HG03457 (cell line): ENCODE measurements around the gene TRIM7.
"Not testable (repeated sequence)": the region's sequence is repeated elsewhere in the genome, so short reads cannot be mapped to it uniquely, and the experiment has no call there.

ENCODE experiments used
- ATAC-seq: cut with Tn5 transposase; IDR thresholded peaks from one replicate; pipeline ENCODE4 v1.9.1; 2021; ENCODE audit warnings: moderate number of reproducible peaks; ENCODE audit not compliant: unreplicated experiment

TRIM7 gene

DNA sequence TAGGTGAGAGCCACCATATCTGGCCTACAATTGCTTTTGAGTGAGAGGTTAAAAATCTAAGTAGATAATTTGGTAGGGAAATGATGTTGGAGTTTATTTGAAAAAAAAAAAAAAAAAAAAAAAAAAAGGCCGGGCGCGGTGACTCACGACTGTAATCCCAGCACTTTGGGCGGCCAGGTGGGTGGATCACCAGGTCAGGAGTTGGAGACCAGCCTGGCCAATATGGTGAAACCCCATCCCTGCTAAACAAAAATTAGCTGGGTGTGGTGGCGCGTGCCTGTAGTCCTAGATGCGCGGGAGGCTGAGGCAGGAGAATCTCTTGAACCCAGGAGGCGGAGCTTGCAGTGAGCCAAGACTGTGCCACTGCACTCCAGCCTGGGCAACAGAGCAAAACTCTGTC is 9.3 kb upstream of the TRIM7 start:
- ATAC-seq: not testable (repeated sequence)

DNA sequence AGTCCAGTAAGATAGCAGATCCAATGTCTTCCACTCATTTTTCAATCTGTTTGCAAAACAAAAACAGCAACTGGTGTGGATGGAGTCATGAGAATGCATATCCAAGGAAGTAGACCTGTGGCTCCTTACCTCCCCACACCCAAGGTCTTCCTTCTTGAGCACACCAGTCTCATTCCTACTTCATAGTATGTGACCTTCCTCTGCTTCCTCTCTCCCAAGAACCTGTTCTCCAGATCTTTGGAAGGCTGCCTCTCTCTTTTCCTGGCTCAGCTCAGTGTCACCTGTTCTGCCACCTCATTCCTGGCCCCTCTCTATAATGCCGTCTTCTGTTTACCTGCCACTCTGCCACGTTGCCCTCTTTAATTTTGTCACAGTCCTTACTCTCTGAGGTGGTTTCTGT is 7.9 kb upstream of the TRIM7 start:
- ATAC-seq: no peak

DNA sequence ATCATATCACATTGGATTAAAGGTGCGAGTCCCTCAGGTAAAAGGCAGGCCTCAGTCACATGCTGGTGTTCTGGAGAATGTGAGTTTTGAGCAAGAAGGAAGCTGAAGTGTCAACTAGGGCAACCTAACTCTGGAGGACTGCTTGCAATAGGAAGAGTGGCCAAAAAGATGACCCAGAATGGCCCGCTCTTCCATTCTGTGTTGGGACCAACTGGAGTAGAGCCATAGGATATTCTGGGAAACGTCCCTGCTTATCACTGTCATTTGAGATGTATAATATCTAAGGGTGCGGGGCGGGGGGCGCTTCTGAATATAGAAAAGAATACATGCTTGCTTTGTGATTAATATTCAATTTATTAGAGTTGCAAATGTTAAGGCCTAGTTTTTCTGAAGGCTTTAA is 7.1 kb upstream of the TRIM7 start:
- no peak for ATAC-seq

DNA sequence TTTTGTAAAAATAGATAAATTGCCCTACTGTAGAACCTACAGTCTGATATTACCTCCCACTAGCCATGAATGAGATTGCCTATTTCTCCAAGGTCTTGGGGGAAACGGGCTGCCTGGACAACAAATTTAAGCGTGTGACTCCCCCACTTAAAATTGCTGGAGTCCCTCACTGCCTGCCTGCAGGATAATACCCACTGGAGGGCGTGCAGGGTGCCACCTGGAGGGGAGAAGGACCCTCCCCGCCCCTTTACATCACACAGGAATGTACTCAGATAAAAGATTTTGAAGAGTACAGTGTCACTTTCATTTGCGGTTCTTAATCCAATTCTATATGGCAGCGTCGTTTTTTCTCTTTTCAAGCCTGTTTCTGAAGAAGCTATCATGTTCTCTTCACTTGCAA is 6.2 kb upstream of the TRIM7 start:
- ATAC-seq: no peak

DNA sequence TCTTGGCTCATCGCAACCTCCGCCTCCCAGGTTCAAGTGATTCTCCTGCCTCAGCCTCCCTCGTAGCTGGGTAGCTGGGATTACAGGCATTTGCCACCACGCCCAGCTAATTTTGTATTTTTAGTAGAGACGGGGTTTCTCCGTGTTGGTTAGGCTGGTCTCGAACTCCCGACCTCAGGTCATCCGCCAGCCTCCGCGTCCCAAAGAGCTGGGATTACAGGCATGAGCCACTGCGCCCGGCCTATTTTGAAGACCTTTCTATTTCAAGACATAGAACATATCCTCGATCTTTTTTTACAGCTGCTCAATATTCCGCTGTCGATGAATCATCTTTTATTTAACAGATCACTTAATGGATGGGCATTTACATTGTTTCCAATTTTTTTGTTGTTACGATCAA is 5.7 kb upstream of the TRIM7 start:
- ATAC-seq: not testable (repeated sequence)

DNA sequence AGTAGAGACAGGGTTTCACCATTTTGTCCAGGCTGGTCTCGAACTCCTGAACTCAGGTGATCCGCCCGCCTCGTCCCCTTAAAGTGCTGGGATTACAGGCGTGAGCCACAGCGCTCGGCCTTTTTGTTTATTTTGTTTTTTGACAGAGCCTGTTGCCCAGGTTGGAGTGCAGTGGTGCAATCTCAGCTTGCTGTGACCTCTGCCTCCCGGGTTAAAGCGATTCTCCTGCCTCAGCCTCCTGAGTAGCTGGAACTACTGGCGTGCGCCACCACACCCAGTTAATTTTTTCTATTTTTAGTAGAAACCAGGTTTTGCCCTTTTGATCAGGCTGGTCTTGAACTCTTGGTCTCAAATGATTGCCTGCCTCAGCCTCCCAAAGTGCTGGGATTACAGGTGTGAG is 5.2 kb upstream of the TRIM7 start:
- ATAC-seq: not testable (repeated sequence)

DNA sequence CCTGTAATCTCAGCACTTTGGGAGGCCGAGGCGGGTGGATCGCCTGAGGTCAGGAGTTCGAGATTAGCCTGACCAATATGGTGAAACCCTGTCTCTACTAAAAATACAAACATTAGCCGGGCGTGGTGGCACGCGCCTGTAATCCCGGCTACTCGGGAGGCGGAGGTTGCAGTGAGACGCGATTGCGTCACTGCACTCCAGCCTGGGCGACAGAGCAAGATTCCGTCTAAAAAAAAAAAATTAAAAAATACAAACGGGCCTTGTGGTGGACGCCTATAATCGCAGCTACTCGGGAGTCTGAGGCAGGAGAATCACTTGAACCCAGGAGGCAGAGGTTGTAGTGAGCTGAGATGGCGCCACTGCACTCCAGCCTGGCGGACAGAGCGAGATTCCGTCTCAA is 4.0 kb upstream of the TRIM7 start:
- not testable (repeated sequence) for ATAC-seq

DNA sequence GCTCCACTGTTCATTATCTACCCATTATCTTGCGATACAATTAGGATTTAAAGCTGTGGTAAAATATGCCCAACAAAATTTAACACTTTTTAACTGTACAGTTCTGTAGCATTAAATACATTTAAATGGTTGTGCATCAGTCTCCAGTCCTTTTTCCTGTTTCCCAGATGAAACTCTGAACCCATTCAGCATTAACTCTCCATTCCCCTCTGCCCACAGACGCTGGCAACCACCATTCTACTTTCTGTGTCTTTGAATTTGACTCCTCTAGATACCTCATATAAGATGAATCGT is 2.9 kb upstream of the TRIM7 start:
- no peak for ATAC-seq

DNA sequence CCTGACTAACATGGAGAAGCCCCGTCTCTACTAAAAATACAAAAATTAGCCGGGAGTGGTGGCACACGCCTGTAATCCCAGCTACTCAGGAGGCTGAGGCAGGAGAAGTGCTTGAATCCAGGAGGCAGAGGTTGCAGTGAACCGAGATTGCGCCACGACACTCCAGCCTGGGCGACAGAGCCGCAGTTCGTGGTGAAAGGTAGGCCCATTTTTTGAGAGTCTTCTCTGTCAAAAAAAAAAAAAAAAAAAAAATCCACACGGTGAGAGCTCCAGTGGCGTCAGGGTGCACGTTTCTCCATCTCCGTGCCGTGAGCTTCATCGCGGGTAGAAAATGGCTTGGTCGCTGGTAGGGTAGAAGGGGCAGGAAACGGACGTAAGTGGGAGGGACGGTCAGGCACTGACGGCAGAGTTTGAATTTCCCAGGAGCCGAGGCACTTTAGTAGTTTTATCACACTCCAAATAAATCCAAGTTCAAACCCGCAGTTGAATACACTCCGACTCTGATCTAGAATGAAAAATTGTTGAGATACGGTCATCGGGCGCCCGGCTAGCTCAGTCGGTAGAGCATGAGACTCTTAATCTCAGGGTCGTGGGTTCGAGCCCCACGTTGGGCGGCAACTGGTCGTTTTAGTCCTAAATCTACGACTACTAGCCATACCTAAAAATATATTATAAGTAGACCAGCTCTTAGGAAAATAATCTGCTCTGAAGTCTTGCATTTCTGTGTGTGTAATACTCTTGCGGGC is 2.4 kb upstream of the TRIM7 start:
- peak; percentile 23 for ATAC-seq

DNA sequence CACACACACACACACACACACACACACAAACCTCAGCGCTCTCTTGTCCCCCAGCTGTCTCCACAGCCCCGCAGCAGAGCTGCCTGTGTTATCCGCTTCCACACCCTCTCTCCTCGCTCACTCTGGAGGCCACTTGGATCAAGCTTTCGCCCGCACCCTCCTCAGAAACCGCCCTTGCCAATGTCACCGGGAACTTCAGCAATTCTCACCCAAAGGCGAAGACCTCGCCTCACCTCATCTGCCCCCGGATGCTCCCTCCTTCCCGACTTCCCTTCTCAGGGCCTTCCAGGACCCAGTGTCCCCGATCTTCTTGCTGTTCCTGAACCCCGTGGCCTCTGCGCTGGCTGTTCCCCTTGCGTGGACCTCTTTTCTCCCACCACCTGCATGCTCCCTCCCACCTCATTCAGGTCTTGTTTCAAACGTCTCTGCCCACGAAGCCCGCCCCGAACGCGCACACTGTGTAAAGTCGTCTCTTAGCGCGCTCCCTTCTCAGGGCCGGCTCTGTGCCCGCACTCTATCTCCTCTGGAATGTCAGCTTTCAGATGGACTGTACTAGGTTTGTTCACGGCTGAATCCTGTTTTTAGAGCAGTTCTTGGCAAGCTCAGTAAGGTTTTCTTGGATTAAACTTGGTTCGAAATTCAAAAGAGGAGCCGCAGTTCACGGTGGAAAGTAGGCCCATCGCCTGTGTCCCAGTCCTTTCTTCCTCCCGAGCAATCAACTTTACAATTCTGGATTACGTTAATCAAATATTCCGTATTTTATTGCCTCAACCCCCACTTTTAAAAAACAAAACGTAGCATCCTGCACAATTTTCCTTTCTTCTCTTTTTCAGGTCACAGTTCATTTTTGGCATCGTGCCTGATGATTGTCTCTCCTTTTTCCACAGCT is 1.0 kb upstream of the TRIM7 start:
- ATAC-seq: no peak

DNA sequence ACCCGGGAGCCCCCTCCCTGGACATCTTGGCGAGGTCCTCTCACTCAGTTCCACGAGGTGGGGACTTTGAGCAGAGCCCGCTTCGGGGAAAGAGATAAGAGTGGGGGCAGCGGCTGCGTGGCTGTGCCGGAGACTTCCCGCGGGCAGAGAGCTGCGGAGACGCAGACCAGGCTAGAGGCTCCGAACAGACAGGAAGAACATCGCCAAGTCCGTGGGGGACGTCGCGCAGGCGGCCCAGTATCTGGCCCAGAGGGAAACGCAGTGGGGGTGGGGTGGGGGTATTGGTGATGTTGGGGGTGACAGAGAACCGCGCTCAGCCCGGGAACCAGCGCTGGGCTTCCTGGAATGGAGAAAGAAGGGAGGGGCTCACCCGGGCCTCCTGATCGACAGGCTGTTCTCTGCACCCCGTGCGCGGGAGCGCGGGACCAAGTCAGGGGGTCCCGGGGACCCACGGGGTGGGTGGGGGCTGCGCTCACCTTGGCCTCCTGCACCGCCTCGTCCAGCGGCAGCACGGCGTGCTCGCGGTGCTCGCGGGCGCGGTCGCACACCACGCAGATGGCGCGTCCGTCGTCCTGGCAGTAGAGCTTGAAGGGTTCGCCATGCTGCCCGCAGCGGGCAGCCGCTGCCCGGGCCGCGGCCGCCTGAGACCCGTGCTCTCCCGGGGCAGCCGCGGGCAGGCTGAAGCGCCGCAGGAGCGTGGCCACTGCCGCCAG is 727 bp downstream of the TRIM7 start:
- no peak for ATAC-seq

DNA sequence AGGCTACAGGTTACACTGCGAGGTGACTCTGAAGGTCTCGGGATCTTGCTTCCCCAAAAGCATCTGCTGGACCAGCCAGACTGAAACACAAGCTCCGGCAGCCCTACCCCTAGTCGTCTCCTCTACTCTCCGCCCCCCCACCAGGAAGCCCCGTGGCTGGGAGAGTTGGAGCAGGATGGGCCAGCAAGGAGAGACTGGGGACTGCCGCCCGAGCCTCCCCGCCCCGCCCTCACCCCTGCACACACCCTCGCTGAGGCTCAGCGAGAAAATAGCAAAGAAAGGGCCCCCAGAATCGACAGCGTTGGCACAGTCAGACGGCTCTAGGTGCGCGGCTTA is 1.3 kb downstream of the TRIM7 start:
- no peak for ATAC-seq

DNA sequence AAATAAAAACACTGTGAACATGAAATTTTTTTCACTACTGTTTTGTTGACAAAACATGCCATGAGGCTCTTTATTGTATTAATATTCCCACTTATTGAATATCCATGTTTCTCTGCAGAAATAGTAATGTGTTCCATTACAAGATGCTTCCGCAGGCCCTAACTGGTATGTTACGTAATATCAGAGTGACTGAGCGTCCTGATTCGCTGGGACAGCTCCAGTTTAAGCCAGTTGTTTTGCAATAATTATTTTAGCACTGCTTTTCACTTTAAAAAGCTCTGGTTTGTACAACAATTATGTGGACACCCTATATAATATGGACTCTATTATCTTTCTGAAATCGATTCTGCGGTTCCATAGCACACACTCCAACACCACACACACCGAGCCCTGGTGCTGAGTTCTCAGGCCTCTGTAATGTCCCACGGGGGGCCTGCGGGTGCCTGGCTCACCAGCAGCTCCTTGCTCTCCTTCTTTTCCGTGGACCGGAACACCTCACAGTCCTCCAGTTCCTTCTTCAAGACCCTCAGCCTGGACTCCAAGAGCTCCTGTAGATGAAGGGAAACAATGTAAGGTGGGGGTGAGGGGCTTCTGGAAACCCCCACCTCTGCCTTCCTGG is 1.8 kb downstream of the TRIM7 start:
- no peak for ATAC-seq

DNA sequence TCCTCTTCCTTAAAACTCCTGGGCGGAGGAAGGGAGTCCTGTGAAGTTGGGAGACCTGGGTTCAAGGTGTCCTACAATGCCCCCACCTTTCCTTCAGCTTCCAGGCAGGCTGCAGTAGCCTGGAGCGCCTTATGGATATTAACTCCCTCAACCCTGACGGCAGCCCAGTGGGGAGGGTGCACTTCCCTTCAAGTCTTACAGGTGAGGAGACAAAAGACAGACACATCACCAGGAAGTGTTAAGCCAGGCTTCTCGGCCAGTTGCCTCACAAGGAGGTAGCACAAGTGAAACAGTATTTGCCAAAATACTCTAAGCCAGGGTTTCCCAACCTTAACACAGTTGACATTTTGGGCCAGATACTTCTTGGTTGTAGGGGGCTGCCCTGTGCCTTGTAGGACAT is 4.2 kb downstream of the TRIM7 start:
- ATAC-seq: no peak

DNA sequence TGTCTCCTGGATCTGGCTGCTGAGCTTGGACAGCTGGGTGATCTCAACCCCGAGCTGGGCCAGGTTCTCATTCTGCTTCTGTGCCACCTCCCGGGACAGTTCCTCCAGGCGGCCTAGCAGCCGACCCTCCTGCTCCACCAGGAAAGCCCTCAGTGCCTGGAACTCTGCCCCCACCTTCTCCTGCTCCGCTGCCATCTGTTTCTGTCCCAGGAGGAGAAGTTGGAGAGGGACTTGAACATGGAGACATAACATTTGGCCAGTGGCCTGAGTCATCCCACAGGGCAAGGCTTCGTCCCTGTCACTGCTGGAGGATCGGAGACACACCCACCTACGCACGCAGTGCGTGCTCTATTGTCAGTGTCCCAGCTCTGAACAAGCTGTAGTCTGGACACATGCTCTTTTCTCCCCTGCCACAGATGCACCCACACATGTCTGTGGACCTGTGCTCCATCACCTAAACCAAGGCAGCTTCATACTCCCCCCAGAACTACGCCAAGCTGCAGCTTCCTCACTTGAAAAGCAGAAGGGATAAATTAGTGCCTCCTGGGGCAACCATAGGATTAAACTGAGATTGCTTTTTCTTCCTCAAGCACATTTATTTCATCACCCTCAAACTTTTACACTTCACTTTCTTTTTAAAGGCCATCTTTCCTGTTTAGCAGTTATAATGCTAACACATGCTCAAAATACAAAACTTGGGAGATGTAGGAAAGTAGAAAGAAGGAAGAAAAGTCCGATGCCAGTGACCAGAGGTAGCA is 4.9 kb downstream of the TRIM7 start:
- no peak for ATAC-seq

DNA sequence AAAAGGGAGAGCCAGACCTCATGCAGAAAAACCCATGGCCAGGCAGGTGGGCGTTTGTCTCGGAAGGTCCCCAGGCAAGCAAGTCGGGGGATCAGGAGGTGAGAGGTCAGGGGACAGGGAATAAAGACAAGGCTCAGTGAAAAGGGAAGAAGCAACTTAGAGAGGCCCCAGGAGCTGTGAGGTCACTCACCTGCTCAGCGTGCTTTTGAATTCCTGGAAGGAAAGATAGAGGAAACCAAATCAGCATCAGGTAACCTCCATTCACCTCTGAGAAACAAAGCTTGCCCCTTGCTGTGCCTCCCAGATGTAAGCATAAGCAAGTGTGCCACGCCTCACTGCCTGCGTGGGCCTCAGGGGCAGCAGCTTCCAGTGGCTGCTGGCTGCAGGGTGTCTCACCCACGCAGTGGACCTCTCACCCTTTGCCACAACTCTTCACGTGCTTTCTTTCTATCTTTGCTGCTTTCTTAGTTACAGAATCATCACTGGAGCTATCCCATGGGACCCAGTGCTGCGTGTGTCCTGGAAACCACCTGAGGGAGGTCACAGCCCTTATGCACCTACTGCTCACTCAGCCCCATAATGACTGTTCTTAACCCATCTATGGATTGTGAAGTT is 6.0 kb downstream of the TRIM7 start:
- ATAC-seq: peak; percentile 52

DNA sequence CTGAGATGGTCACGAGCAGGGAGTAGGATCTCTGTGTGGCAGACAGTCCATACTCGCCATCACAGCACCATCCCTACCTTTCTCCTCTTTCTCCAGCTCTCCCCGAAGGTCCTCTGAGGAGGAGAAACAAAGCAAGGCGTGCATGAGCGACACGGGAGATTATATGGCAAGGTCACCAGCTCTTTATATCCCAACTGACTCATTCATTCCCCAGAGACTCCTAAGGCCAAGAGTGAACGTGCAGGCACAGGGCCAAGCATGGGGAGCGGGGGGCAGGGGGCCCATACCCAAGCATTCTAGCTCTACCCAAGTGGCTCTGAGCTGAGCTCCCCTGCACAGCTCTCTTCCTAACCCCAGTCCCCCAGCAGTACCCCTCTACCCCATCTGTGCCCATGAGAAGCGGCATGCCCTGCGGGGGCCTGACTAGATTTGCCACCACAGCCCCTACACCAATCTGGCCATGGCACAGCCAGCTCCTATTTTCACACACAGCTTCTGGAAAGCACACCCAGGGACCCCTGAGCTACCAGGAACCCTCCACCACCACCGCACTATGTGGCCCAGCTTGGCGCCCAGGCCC is 6.8 kb downstream of the TRIM7 start:
- ATAC-seq: no peak

DNA sequence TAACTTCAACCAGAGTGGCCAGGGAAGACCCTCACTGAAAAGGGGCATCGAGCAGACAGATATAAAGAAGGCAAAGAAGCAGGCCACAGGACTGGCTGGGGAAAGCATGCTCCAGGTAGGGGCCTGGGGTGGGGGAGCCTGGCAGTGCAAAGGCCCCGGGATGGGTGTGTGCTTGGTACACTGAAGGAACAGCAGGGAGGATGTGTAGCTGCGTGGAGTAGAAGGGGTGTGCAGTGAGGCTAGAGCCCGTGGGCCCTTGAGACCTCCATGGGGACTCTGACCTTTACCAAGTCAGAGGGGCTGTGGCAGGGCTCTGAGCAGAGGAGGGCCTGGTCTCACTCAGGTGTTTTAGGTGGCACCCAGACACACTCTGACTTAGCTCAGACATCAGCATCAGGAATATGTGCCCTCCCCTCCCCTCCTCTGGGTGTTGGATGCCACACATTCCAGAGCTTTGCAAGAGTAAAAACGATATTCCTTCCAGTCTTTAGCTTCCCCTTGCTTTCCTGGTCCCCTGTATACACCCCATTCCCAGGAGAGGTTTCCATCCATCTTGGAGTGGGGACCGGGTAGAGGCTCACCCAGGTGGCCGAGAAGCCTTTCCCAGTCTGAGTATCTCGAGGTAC is 7.6 kb downstream of the TRIM7 start:
- ATAC-seq: no peak

DNA sequence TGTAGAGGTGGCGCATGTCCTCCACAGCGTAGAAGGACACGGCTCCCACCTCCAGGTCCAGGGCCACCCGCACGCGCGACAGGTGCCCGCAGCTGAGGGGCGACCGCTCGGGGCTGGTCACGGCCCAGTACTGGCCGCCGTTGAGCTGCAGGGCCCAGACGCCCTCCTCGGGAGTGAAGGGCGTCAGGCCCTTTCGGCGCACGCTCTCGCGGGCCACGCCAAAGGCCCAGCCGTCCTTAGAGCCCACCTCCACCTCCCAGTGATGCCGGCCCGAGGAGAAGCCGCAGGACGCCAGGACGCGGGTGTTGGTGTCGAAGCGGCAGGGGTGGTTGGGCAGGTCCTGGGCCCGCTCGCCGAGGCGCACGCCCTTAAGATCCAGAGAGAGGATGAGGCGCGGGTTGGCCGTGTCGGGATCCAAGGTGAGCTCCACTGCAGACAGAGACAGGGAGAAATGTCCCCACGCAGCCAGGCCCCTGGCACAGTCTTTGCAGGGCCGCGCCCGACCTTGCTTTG is 9.7 kb downstream of the TRIM7 start:
- no peak for ATAC-seq
